LNCaP clone FGC (cell line): ENCODE measurements around the gene CELF5.

Source experiments
- DNase-seq: peaks from one replicate; pipeline ENCODE4 v3.0.0-alpha.2; 2011; ENCODE audit warnings: low read depth
- H3K4me3 ChIP-seq: 2 replicates; pipeline ENCODE4 v1.5.1; 2011; ENCODE audit warnings: mild to moderate bottlenecking, low read depth, low read length, control low read depth
- TF ChIP-seq, protein P1 (sequence below): IDR thresholded peaks from 2 replicates; pipeline ENCODE4 v1.5.1; 2012; ENCODE audit warnings: mild to moderate bottlenecking; ENCODE audit not compliant: control insufficient read depth, insufficient read depth; ENCODE audit errors: extremely low read depth

The CELF5 gene

DNA sequence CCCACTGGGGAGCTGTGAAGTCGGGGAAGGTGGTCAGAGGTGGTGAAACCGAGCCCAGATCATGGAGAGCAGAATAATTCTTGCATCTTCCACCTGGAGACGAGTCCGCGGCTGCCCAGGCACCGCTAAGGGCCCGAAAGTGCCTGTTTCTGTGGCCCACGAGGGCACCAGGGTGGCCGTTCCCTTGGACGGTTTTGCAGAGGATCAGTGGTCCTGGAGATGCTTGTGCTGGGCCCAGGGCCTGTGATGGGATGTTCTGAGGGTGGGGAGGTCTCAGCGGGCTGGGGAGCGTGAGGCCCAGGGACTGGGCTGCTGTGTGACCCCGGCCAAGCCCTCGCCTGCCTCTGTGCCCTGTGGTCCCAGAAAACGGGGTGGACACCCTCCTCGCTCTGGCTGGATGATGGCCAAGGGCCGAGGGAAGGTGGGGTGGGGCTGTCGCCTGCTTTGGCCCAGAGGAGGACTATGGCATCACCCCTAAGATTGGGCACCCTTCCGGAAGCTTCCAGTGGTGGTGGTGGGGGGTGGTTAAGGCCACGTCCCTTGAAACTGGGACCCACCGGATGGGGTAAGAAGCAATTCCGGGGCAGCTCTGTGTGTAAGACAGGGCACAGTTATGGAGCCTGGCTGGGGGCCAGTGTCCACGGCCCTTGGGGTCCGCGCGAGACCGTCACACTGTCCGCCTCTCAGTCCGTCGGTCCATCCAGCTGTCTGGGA, 90.7 kb downstream of the CELF5 start:
- DNase-seq, result no peak
- no peak overlapping the region for H3K4me3 ChIP-seq
- TF ChIP-seq, protein P1, sequence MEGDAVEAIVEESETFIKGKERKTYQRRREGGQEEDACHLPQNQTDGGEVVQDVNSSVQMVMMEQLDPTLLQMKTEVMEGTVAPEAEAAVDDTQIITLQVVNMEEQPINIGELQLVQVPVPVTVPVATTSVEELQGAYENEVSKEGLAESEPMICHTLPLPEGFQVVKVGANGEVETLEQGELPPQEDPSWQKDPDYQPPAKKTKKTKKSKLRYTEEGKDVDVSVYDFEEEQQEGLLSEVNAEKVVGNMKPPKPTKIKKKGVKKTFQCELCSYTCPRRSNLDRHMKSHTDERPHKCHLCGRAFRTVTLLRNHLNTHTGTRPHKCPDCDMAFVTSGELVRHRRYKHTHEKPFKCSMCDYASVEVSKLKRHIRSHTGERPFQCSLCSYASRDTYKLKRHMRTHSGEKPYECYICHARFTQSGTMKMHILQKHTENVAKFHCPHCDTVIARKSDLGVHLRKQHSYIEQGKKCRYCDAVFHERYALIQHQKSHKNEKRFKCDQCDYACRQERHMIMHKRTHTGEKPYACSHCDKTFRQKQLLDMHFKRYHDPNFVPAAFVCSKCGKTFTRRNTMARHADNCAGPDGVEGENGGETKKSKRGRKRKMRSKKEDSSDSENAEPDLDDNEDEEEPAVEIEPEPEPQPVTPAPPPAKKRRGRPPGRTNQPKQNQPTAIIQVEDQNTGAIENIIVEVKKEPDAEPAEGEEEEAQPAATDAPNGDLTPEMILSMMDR, result no peak

DNA sequence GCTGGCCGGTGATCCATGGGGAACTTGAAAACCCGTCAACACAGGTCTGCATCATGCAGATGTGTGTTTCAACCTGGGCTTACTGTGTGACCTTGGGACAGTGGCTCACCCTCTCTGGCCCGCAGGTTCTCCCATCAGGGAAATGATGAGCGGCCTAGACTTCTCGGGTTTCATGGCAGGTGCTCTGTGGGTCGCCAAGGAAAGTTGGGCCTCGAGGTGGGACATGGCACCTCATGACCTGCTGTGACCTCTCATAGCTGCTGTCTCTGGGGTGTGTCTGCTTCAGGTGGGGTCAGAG, 91.2 kb downstream of the CELF5 start:
- TF ChIP-seq, protein P1, result no peak
- H3K4me3 ChIP-seq, result no peak overlapping the region
- DNase-seq, result no peak

DNA sequence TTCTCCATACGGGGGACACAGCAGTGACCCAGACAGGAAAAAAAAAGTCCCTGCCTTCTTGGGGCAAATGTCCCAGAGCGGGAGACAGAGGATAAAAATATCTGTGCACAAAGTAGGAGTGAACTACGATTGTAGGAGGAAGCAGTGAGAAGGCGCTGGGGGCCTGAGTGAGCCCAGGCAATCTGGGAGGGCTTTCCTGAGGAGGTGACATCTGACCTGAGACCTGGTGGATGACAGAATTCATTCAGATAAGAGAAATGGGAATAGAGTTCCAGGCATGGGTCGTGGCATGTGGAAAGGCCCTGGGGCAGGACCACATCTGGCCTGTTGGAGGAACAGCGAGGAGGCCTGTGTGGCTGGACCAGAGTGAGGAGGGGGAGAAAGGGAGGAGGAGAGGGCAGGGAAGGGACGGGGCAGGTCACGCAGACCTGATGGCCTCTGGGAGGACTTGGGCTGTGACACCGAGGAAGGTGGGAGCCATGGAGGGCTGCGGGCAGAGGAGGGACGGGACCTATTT, 91.7 kb downstream of the CELF5 start:
- no peak for DNase-seq
- TF ChIP-seq, protein P1, result no peak
- H3K4me3 ChIP-seq, result no peak overlapping the region

DNA sequence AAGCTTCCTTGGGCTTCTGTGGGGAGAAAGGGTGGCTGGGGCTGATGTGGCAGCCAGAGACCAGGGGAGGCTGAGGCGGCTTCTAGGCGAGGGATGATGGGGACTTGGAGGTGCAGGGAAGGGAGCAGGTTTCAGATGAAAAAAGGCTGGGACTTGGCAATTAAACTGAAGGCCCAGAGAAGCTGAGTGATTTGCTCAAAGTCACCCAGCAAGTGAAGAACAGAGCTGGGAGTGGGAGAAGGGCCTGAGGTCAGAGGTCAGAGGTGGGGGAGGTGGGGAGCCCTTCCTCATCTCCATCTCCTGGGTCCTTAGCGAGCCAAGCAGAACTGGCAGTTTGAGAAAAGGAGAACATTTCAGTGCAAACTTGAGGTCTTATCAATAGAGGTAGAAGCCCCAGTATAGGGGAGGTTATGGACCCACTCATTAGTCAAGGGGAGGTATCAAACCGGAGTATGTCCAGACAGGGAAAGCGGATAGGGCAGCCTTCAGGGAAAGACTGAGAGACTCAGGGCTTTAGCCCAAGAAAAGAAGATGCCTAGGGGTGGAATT, 92.3 kb downstream of the CELF5 start:
- TF ChIP-seq, protein P1, result no peak
- H3K4me3 ChIP-seq, result no peak overlapping the region
- no peak for DNase-seq

DNA sequence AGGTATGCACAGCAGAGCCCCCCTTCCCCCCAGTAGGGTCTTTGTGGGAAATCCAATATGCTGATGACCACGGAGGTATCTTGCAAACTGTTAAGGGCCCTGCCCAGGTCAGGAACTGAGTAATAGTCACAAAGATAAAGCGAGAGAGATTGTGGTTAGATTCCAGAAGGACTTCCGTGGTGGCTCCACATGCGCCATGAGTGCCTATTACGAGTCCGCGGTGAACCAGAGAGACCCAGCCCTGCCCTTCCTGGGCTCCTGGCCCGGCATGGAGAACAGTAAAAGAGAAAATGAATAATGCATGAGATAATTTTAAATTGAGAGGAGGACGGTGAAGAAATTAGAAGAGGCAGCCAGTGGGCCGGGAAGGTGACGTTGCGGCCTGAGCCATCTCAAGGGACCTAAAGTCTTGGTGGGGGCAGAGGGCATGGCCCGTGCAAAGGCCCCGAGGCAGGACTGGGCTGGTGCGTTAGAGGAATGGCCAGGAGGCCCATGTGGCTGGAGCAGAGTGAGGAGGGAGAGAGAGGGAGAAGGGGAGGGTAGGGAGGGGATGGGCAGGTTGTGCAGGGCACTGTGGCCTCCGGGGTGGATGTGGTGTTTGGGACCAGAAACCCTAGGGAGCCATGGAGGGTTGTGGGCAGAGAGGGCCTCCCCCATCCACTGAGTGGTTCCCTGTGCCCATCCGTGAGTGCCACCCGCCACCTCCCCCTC, 95.3 kb downstream of the CELF5 start:
- DNase-seq, result no peak
- TF ChIP-seq, protein P1, result no peak
- no peak overlapping the region for H3K4me3 ChIP-seq

DNA sequence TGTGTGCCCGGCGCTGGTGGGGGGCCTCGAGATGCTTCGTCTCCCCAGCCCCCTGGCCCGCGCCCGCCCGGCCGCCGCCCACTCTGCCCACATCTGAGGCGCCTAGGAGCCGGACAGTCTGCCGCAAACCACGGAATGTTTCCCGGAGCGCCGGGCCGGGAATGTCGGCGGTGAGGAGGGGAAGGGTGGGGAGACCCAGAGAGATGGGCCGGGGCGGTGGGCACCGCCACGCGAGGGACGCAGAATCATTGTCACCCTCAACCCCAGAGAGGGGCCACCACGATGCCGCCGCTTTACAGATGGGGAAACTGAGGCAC, 95.9 kb downstream of the CELF5 start:
- H3K4me3 ChIP-seq, result no peak overlapping the region
- TF ChIP-seq, protein P1, result no peak
- DNase-seq, result no peak
